GM18520 (cell line): ENCODE results near the gene SMARCAL1.

Experiments used
- ATAC-seq: cut with Tn5 transposase; IDR thresholded peaks from one replicate; pipeline ENCODE4 v1.9.1; 2021; ENCODE audit not compliant: unreplicated experiment

The SMARCAL1 gene

DNA sequence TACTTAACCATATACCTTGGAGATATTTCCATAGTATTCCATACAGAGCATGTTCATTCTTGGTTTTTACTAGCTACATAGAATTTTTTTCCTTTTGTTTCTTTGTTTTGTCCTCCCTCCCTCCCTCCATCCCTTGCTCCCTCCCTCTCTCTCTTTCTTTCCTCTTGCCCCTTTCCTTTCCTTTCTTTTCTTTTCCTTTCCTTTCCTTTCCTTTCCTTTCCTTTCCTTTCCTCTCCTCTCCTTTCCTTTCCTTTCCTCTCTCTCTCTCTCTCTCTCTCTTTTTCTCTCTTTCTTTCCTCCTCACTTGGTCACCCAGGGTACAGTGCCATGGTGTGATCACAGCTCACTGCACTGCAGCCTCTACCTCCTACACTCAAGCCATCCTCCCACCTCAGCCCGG, 114.7 kb downstream of the SMARCAL1 start:
- ATAC-seq = no peak

GRCh38 chr2:216527600-216527999, 115.3 kb downstream of the SMARCAL1 start:
- ATAC-seq = no peak

DNA sequence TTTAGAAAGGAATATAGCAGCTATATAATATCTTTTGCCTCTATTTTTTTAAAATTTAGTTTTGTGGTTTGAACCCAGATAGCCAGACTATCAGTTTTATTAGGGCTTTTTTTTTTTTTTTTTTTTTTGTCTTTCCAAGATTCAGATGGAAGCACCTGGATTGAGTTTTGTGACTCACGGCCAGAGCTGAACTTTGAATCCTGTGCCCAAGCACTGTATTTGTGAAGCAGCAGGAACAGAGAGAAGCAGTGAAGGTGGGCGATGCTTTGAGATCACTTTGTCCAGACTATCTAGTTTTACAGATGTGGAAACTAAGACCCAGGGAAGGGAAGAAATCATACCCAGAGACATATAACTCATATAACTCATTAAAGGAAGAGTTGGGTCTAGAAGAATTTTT, 120.3 kb downstream of the SMARCAL1 start:
- ATAC-seq = no peak
